GM12865 (cell line): ENCODE data around the gene GALNT17.

ENCODE experiments used
- DNase-seq: peaks from one replicate; pipeline ENCODE4 v3.0.0; 2010; ENCODE audit warnings: low read depth
- H3K4me3 ChIP-seq: 2 replicates; pipeline ENCODE4 v1.5.1; 2011; ENCODE audit warnings: mild to moderate bottlenecking, low read depth, low read length, control low read depth
- CTCF ChIP-seq: IDR thresholded peaks from 2 replicates; pipeline ENCODE4 v1.5.1; 2011; ENCODE audit warnings: low read length, control low read depth, low read depth, inconsistent platforms; ENCODE audit not compliant: insufficient read depth; ENCODE audit errors: missing control alignments

The GALNT17 gene

DNA sequence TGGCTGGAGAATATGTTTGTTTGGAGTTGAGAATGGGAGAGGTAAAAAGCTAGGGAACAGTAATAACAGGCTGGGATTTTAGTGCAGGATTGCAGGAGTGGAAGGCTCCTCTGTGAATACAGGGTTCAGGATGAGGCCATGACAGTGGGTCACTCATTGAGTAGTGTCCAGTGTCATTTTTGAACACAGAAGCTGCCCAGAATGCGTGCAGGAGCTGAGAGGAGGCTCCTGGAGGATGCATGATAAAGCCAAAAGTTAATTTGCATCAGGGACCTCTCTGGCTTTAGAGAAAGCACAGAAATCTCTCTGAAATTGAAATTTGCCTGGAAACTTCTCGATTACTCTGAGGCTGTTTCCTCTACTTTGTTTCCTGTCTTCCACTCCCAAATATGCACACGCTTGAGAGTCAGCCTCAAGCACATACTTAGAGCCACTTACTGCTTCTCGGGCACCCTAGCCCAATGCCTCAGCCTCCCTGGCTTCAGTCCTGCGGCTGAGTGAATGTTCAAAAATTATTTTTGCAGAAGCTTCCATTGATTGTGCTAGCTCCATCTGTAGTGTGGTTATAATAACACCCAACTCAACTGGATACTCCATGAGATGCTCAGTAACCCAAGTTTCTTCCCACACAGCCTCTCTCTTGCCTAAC, 1.8 kb upstream of the GALNT17 start:
- no peak overlapping the region for H3K4me3 ChIP-seq

GRCh38 chr7:71131256-71132126, 453 bp upstream of the GALNT17 start:
- DNase-seq, result no peak
- no peak overlapping the region for H3K4me3 ChIP-seq
- TF ChIP-seq CTCF, result no peak

More for the DNA sequence above, 1.8 kb upstream of the GALNT17 start:
- no peak for DNase-seq
- TF ChIP-seq CTCF, result no peak

DNA sequence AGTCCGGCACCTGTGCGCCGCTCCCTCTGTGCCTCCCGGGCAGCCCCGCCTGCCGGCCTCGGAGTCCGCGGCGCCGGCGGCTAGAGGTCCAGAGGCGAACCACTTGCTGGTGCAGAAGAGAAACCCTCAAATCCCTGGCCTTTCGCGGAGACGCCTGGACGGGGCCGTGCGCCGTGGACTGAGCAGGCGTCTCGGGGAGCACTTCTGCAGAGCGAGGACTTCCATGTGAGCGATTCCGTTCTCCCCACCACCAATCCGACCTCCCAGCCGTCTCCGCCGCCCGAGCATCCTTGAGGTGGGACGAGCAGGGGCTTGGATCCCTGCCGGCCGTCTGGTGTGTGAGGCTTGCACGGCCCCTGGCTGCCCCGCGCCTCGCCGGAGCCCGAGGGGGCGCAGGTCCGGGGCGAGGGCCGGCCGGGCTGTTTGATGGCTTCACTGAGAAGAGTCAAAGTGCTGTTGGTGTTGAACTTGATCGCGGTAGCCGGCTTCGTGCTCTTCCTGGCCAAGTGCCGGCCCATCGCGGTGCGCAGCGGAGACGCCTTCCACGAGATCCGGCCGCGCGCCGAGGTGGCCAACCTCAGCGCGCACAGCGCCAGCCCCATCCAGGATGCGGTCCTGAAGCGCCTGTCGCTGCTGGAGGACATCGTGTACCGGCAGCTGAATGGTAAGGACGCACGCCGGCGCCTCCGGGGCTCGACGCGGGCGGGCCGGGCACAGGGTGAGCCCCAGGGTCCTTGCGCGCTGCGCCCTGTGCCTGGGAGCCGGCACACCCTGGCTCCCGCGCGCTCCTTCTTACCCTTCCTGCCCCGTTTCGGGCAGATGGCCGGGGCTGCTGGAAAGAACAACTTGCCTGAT, 660 bp downstream of the GALNT17 start:
- no peak for TF ChIP-seq CTCF
- no peak for DNase-seq
- no peak overlapping the region for H3K4me3 ChIP-seq

GRCh38 chr7:71133232-71133622, 1.3 kb downstream of the GALNT17 start:
- DNase-seq, result no peak
- no peak for TF ChIP-seq CTCF
- no peak overlapping the region for H3K4me3 ChIP-seq

DNA sequence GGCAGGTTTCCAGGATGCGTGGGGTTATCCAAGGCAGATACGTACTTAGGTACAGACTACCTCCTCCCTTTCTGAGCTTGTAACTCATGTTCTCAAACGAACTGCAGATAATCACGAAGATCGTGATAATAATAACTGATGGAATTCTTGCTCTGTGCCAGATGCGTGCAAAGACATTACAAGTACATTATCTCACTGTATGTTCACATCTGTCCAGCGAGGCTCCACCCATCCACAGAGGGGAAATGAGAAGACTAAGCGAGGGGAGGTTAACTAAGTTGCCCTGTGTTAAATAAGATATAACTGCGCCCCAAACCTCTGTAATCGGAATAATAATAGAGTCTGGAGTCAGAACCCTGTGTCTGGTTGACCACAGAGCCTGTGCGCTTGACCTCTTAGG, 1.9 kb downstream of the GALNT17 start:
- TF ChIP-seq CTCF, result no peak
- no peak for DNase-seq
- no peak overlapping the region for H3K4me3 ChIP-seq

DNA sequence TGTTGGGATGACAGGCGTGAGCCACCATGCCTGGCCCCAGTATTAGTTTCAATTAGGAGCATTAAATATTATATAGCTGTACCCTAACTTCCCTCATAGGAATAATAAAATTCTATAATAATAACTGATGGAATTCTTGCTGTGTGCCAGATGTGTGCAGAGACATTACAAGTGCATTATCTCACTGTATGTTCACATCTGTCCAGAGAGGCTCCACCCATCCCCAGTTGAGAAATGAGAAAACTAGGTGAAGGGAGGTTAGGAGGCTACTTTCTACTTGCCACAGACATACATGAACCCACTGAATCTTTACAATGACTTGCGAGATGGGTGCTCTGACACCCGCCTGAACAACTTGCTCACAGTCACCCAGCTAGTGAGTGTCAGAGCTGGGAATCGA, 3.2 kb downstream of the GALNT17 start:
- TF ChIP-seq CTCF, result no peak

More for the DNA sequence above, 3.2 kb downstream of the GALNT17 start:
- no peak for DNase-seq
- H3K4me3 ChIP-seq, result no peak overlapping the region
